GM06990 (cell line): ENCODE results near the gene CREBRF.
A peak's percentile ranks its signal among the peaks of the same experiment; 100 is the strongest.
"Not testable (repeated sequence)": the region's sequence is repeated elsewhere in the genome, so short reads cannot be mapped to it uniquely, and the experiment has no call there.

Experiments used
- DNase-seq: peaks from one replicate; pipeline ENCODE4 v3.0.0-alpha.2; 2011; ENCODE audit not compliant: insufficient read length; ENCODE audit errors: extremely low read depth
- H3K27me3 ChIP-seq: replicated peaks from 2 replicates; pipeline ENCODE4 v1.6.0; 2011; ENCODE audit warnings: low read length; ENCODE audit not compliant: control insufficient read depth, insufficient read depth
- H3K36me3 ChIP-seq: 2 replicates; pipeline ENCODE4 v1.5.1; 2011; ENCODE audit warnings: low read length; ENCODE audit not compliant: control insufficient read depth, insufficient read depth
- H3K4me3 ChIP-seq: replicated peaks from 2 replicates; pipeline ENCODE4 v1.5.1; 2011; ENCODE audit warnings: low read depth, mild to moderate bottlenecking, control low read depth, low read length
- TF ChIP-seq, protein P1 (sequence below): IDR thresholded peaks from 2 replicates; pipeline ENCODE4 v1.5.1; 2011; ENCODE audit warnings: low read length, control low read depth, mild to moderate bottlenecking, inconsistent platforms; ENCODE audit not compliant: insufficient read depth, poor library complexity, severe bottlenecking

The CREBRF gene

DNA sequence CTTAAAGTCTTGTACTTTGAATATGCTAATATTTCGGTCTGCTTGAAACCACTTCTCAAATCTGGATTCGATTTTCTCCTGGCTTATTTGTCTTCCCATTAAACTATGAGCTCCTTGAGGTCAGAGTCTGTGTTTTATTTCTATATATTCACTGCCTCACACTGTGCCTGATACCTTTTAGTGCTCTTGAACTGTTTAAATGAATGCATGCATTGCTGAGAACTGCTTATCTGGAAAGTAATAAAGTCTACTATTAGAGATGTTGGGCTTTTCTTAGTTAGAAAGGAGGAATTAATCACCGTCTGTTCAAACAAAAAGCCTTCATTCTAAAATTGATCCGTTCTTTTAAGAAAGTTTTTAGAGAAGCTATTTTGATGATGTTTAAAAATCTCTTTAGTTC, 6.0 kb downstream of the CREBRF start:
- no peaks in the 10 kb centered on the region for H3K27me3 ChIP-seq
- TF ChIP-seq, protein P1, sequence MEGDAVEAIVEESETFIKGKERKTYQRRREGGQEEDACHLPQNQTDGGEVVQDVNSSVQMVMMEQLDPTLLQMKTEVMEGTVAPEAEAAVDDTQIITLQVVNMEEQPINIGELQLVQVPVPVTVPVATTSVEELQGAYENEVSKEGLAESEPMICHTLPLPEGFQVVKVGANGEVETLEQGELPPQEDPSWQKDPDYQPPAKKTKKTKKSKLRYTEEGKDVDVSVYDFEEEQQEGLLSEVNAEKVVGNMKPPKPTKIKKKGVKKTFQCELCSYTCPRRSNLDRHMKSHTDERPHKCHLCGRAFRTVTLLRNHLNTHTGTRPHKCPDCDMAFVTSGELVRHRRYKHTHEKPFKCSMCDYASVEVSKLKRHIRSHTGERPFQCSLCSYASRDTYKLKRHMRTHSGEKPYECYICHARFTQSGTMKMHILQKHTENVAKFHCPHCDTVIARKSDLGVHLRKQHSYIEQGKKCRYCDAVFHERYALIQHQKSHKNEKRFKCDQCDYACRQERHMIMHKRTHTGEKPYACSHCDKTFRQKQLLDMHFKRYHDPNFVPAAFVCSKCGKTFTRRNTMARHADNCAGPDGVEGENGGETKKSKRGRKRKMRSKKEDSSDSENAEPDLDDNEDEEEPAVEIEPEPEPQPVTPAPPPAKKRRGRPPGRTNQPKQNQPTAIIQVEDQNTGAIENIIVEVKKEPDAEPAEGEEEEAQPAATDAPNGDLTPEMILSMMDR: no peak
- no peak for DNase-seq
- no peak overlapping the region for H3K4me3 ChIP-seq
- no peaks in the 10 kb centered on the region for H3K36me3 ChIP-seq

DNA sequence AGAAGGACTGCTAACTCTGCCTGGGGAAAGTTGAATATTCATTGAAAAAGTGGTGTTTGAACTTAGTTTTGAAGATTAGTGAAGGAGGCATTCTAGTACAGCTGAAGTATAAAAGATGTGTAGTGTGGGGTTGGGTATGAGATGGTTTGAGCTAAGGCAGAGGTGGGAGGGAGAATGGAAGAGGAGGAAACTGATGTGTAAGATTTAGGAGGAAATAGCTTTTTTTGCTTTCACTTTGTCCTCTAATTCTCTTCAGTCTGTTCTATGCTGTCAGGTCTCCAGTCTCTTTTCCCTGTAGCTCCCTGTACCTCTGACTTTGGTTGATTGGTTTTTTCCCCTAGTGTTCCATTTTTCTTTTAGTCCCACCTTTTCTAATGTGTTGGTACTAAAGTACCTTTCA, 9.0 kb downstream of the CREBRF start:
- 0 out of 2 replicates have a peak overlapping the region, but pooled peaks have one; percentile 3 for H3K4me3 ChIP-seq
- TF ChIP-seq, protein P1: no peak

DNA sequence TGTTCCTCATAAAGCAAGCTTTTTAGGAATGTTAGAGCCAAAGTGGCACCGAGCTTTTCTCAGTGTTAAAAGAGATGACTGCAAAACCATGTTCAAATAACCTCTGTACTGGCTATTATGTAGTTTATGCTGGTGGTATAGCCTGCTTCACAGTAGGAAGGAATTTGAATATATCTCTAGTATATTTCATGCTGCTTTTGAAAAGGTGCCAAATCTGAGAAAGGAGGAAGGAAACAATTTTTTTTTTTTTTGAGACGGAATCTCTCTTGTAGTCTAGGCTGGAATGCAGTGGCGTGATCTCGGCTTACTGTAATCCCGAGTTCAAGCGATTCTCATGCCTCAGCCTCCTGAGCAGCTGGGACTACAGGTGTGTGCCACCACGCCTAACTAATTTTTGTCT, 13.5 kb downstream of the CREBRF start:
- DNase-seq: no peak
- Histone ChIP-seq H3K4me3 (no peak overlapping the region), H3K27me3 (no peaks in the 10 kb centered on the region), H3K36me3 (no peaks in the 10 kb centered on the region)
- TF ChIP-seq, protein P1: no peak

More for the DNA sequence above, 9.0 kb downstream of the CREBRF start:
- Histone ChIP-seq H3K36me3 (no peaks in the 10 kb centered on the region), H3K27me3 (no peaks in the 10 kb centered on the region)
- no peak for DNase-seq

DNA sequence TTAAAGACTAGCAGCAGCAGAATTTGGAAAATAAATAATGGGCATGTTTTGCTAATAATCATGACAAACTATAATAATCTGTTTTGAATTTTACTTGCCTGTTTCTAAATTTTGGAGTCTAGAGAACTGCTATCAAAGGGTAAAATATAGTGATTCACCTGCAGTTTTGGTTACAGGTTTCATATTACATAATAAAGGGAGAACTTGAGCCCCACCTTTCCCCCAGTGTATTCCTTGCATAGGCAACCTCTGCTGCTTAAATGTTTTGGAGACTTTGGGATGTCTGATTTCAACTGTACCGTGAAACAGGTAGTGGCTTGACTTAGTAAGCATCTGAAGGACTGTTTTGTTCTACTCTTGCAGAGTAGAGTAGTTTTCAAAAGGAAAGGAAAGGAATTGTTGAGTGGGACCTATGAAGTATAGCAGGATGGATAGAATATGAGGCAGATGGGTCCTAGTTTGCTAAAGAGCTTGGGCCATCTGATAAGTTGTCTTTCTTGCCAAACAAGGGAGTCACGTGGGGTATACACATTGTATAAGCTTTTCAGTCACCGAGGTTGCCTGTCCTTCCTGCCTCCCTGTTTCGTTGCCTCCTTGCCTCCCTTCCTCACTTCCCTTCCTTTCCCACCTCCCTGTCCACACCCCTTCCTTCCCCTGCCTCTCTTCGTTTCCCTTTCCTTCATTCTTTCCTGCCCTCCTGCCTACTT, 19.1 kb downstream of the CREBRF start:
- H3K36me3 ChIP-seq: no peaks in the 10 kb centered on the region
- TF ChIP-seq, protein P1: no peak
- no peak overlapping the region for H3K4me3 ChIP-seq
- DNase-seq: no peak
- H3K27me3 ChIP-seq: no peaks in the 10 kb centered on the region

DNA sequence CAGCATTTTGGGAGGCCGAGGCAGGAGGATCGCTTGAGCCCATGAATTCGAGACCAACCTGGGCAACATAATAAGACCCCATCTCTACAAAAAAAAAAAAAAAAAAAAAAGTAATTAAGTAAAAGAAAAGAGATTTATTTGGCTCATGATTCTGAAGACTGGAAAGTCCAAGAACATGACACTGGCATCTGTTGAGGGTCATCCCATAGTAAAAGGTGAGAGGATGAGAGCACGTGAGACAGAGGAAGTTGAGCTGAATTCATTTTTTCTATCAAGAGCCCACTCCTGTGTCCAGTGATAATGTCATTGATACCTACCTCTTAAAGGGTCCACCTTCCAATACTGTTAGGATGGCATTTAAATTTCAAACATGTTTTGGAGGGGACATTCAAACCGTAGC, 19.8 kb downstream of the CREBRF start:
- no peak for DNase-seq
- TF ChIP-seq, protein P1: no peak
- H3K36me3 ChIP-seq: no peaks in the 10 kb centered on the region
- no peak overlapping the region for H3K4me3 ChIP-seq
- H3K27me3 ChIP-seq: no peaks in the 10 kb centered on the region

DNA sequence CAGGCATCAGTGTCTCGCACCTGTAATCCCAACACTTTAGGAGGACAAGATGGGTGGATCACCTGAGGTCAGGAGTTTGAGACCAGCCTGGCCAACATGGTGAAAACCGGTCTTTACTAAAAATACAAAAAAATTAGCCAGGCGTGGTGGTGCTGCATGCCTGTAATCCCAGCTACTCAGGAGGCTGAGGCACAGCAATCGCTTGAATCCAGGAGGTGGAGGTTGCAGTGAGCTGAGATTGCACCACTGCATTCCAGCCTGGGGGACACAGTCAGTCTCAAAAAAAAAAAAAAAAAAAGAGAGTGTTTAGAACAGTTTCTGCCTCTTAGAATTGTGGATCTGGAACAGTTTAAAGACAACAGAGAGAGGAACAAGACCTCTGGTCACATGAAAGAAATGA, 20.3 kb downstream of the CREBRF start:
- not testable (repeated sequence) for H3K36me3 ChIP-seq, H3K4me3 ChIP-seq, H3K27me3 ChIP-seq, DNase-seq
